SK-MEL-5 (cell line): ENCODE results near the gene GFY. TPM values are rescaled to one million over a fixed set of nuclear protein-coding genes. Genes with fewer than 3 reads are reported as not detected.
A peak's percentile ranks its signal among the peaks of the same experiment; 100 is the strongest.

Experiments
- DNase-seq: peaks from one replicate; pipeline ENCODE4 v3.0.0-alpha.2; 2016; ENCODE audit warnings: low read depth, low spot score
- in situ Hi-C: cut with HindIII; loops from 2 replicates; pipeline ENCODE4 v1.10.0; 2016; ENCODE audit warnings: low sequenced_read_pairs, high pct_unique_total_duplicates, low pct_unique_long_range_greater_than_20kb
- polyA plus RNA-seq, 2 experiments: library from polyadenylated mRNA; depleted of rRNA; stranded (reverse); fragments of >200 nt; gene quantifications; 2 replicates each; pipeline ENCODE4 v1.2.3, GENCODE V29; 2015
- total RNA-seq: library from RNA; depleted of rRNA; stranded (reverse); fragments of >200 nt; shearing (Covaris generic); gene quantifications from 2 replicates; pipeline ENCODE4 v1.2.3, GENCODE V29; 2014; rRNA removed

GFY gene, protein sequence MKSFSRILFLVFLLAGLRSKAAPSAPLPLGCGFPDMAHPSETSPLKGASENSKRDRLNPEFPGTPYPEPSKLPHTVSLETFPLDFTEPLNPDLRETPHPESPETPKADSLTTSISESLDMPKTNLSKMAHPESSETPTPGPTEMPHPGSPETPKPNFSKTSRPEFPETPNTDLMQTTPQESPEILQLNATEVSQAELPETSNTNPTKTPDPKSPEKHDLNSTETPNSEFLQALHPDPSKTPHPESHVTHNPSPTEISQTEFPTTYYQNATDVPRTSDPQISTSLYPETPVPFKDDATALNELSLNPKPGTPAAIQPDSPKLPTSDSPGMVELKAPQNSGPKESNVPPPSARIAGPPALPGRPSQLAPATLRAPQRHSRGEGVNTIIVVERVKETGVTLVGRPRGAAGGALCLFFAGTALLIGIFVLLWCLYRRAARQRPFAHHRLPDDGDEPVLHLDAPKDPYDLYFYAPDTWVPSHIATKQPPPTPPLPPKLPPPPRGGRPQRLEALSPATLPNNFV
- not detected in 2 replicates for total RNA-seq
- not detected in 2 replicates for polyA plus RNA-seq (2015; cell fraction: cytosol; rRNA removed)
- not detected in 2 replicates for polyA plus RNA-seq (2015; cell fraction: nucleus; rRNA removed)

DNA sequence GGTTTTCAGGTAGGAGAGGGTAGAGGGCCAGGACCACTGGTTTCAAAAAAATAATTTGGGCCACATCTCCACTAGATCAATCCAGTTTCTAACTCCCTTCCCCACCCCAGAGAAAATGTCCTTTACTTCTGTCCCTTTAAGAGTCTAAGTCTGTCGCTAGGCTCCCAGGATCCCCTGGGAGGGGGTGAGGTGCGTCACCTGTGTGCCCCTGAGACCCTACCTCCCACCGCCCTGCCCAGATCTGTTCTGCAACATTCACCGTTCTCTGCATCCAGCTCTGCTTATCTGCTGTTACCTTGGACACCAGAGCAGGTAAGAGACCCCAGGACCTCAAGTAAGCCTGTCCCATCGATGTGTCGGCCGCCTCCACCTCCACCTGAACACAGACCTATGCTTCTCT lies at the start of gene GFY:
Gene GFY, plus strand, starts transcription at position 211 of the 400 bp plus-strand sequence. CDS start 1,043 bp downstream, outside the sequence.
- no peak for DNase-seq
- in situ Hi-C loops, result no loop called here

DNA sequence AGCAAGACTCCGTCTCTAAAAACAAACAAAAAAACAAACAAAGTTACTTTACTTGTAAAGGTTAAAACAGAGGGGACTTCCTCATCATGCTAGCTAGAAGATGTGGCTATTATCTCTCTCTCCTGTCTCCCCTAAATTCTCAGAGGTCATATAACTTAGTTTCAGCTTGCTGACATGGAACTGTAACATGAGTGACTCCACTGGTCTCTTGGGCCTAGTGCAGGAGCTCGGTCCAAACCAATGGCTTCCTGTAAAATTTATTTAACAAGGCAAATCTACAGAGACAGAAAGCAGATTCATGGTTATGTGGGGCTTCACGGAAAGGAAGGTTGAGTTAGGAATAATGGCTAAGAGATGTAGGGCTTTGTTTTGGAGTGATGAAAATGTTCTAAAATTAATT lies 46.7 kb upstream of the GFY start:
- no peak for DNase-seq
- in situ Hi-C loops, result no loop called here

DNA sequence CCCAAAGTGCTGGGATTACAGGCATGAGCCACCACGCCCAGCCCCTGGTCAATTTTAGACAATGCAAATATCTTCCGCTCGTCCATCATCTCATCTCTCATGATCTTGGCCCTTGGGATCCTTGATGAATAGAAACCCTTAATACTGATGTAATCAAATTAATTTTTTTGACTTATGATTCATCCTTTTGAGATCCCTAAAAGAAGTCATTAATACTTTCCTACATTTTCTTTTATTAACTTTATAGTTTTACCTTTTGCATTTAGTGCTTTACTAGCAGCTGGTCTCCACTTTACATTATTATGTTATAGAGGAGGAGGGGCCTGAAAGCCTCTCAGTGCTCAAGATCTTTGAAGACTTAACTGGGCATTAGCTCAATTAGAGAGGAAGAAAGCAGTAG lies 44.8 kb upstream of the GFY start:
- DNase-seq, result no peak
- in situ Hi-C loops, result no loop called here

DNA sequence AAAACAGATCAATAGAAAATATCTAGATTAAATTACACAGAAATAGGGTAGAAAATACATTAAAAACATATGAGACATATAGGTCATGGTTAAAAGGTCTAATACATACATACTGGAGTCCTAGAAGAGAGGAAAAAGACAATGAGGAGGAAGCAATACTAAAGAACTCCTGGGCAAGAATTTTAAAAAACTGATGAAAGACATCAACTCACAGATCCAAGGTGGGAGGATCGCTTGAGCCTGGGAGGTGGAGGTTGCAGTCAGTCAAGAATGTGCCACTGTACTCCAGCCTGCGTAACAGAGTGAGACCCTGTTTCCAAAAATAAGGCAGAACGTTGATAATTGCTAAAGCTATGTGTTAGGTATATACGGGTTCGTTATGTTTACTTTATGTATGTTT lies 42.5 kb upstream of the GFY start:
- no peak for DNase-seq
- in situ Hi-C loops, result no loop called here

DNA sequence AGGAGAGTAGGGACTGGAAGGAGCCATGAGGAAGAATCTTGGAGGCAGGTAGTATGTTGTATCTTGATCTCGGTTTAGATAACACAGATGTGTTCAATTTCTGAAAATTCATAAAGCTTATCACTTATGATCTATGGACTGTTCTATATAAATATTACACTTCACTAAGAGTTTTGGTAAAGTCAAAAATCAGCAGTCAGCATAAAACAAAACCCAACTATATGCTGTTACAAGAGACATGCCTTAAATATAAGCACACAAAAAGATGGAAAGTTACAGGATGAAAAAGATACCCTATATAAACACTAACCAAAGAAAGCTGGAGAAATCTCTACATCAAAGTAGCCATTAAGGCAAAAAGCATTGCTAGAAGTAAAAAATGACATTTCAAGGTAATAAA lies 41.6 kb upstream of the GFY start:
- in situ Hi-C loops, result no loop called here
- no peak for DNase-seq

DNA sequence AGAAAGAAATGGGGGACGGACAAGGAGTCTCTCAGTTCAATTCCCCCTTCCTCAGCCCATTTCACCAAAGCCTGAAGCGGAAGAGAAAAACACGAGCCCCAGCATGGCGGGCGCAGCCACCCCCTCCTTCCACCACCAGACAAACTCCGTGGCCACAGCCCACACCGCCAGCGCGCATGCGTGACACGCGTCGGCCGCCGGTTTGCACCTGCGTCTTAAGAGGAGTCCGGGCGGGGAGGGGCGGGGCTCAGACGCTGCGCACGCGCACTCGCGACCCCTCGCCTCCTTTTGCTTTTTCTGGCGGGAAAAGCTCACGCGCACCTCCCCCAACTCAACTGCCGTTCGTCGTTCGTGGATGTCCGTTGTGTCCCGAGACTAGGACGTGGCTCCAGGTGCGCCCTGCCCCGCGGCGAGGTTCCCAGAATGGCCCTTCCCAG lies 37.2 kb upstream of the GFY start, which contains the start of gene KASH5:
Gene KASH5, plus strand, starts transcription at position 314 of the 437 bp plus-strand sequence. CDS start 2,635 bp downstream, outside the sequence.
- peak; percentile 93 for DNase-seq
- in situ Hi-C loops, result no loop called here

DNA sequence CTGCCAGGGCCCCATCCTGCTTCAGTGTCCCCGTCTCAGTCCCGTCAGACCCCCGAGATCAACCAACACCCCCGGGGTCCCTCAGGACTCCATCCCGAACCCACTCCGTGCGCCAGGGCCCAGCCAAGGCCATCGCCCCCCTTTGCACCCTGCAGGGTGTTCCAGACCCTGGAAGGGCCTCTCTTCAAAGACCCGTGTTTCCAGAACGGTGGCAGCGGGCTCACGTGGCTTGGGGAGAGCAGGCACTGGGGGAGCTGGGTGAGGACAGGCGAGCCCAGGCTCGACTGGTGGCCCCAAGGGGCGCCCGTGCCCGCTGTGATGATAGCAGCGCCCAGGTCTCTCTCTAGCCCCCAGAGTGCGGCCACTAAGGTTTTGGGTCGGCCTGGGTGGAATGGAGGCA lies 35.8 kb upstream of the GFY start:
- DNase-seq, result no peak
- in situ Hi-C loops, result no loop called here

DNA sequence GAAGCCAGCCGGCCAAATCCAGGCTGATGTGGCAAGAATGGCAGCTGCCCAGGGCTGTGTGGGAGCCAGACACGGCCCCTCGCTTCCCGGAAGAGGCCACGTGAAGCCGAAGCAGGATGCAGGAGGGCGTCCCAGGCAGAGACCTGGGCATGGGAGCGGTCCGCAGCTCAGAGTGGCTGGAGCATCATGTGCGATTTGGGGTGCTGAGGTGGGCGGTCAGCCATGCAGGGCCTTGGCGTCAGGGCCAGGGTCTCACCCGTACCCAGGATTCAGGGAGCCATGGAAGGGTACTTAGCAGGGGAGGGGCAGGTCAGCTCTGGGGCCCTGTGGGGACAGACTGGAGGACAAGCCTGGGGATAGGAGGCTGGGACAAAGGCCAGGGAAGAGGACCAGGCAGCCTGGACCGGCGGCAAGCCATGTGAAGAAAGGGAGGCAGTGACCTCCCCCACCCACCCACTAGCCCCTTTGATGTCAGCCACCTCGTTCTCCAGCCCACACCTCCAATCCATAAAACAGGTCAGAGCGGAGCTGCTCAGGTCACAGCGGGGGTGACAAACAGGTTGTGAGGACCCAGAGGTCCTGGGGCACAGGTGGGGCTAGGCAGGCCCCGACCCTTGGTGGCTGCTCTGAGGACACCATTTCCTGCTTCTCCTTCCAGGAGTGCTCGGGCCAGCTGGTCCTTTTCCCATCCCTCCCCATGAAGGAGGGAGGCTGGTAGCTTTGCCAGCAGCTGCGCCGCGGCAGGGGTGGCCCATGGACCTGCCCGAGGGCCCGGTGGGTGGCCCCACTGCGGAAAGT lies 34.9 kb upstream of the GFY start:
- in situ Hi-C loops, result no loop called here
- no peak for DNase-seq

DNA sequence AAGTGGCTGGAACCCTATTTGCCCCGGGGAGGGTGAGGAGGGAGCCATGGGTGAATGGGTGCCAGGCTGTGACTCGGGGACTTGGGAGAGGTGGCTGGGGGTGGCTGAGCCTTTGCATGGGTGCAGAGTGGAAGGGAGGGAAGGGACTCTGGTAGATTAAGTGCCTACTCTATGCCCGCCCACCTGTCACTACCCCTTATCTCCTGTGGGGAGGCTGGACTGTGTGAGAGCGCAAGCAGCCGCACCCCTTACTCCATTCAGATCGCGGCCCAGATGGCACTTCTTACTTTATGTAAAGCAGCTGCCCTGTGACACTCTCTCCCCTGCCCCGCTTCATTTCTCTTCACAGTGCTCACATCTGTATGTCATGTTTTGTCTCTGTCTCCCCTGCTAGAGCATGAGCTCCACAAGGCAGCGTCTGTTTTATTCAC lies 34.2 kb upstream of the GFY start:
- in situ Hi-C loops, result no loop called here
- DNase-seq, result no peak

DNA sequence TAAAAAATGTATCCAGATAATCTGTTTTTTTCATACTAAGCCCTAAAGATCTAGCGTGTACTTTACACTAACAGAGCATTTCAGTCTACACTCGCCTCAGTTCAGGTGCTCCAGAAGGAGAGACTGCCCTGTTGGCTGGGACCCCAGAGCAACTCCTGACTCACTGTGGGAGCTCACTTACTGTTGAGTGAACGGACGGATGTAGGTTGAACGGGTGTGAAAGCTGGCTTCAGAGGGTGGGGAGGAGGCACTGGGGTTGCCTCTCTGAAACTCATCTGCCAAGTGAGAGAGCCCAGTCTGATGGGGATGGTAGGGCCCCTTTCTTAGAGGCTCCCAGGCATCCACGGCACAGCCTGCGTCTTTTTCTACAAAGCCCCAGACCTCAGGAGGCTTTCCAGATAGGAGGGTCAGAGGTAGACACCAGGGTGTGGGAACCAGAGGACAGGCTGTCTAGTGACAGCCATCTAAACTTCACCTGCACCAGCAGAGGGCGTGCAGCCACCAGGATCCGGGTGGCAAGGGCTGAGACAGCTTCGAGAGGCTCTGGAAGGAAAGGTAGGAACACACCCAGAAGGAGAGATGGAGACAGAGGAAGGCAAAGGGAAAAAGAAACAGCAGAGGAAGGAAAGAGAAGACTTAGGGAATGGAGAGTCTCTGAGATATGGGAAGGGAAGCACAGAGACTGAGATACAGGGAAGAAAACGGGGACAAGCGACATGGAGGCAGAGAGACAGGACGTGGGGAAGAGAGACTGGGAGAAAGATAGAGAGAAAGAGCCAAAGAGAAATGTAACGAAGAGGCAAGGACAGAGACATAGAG lies 33.4 kb upstream of the GFY start:
- in situ Hi-C loops, result no loop called here
- peak; percentile 82 for DNase-seq

DNA sequence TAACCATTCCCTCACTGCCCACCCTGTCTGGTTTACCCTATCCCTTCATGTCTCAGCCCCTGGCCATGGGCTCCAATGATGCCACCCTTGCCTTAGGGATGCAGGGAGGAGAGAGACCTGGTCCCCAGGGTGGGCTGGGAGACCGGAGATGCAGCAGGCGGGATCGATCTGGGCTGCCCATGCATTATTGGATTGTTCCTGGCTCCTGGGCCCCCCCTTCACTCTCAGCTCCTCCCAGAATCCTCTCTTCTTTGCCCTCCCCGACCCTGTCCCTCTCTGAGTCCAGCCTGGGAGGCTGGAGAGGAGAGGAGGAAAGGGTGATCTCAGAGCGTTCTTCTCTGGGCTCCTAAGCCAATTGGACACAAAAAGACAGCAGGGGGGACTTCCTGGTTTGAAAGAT lies 31.3 kb upstream of the GFY start:
- in situ Hi-C loops, result no loop called here
- no peak for DNase-seq

DNA sequence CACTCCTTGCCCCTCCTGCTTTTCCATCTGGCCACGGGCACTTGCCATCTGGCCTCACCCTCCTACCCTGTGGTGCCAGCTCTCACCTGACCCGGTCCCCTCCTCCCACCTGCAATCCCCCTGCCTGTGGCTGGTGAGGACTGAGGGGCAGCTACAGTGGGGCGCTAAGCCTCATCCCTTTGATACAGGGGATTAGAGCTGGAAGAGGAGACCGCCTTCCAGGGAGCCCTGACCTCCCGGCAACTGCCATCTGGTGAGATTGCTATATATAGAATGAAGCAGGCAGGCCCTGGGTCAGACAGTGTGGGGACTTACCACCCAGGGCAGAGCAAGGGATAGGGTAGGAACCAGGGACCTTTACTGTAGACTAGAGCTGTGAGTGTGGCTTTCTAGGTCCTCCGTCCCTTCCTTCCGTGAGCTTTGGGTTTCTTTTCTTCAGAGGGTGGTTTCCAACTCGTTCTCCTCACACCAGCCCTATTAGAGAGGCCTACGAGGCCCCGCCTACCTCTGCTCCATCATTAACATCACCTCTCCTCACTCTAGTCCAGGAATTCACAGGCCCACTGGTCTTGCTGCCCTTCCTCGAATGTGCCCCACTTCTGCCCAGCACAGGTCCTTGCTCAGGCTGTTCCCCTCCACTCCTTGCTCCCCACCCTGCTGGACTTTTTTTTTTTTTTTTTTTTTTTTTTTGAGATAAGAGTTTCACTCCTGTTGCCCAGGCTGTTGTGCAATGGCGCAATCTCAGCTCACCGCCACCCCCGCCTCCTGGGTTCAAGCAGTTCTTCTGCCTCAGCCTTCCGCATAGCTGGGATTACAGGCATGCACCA lies 29.4 kb upstream of the GFY start:
- DNase-seq, result no peak
- in situ Hi-C loops, result no loop called here

DNA sequence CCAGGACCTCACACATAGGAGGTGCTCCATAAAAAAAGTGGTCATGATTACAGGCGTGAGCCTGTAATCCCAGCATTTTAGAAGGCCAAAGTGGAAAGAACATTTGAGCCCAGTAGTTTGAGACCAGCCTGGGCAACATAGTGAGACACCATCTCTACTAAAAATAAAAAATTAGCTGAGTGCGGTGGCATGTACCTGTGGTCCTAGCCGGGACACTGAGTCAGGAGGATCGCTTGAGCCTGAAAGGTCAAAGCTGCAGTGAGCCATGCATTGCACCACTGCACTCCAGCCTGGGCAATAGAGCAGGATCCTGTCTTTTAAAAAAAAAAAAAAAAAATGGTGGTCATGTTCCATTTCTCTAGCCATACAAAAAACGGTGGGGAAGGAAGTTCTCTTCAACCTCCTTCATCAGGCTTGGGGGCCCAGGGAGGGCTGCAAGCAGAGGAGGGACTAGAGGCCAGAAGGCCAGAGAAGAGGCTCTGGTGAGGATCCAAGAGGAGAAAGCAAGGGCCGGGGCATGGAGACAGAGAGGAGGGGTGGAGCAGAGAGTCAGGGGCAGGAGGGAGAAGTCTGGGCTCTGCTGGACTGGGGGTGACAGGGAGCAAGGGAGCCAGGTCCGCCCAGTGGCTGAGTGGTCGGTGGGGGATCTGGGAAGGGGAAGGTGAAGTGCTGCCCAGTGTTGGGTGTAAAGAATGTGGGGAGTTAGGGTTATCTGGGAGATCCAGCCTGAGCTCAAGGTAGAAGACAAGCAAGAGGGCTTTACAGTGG lies 28.3 kb upstream of the GFY start:
- in situ Hi-C loops, result no loop called here
- DNase-seq, result no peak

DNA sequence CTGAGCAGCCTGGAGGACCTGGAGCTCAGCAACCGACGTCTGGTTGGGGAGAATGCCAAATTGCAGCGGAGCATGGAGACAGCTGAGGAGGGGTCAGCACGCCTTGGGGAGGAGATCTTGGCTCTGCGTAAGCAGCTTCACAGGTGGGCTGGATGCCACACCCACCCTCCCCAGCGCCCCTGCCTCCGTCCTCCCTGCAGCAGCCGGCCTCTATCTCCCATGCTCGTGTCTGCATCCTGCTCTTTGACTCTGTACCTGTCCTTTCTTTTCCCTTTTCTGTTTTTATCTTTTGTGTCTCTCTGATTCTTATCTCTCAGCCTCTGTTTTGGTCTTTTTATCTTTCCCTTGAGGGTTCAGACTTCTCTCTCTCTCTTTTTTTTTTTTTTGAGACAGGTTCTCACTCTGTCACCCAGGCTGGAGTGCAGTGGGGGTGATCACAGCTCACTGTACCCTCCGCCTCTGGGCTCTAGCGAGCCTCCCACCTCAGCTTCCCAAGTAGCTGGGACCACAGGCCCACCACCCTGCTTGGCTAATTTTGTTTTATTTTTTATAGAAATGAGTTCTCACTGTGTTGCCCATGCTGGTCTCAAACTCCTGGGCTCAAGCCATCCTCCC lies 27.1 kb upstream of the GFY start:
- in situ Hi-C loops, result no loop called here
- no peak for DNase-seq

DNA sequence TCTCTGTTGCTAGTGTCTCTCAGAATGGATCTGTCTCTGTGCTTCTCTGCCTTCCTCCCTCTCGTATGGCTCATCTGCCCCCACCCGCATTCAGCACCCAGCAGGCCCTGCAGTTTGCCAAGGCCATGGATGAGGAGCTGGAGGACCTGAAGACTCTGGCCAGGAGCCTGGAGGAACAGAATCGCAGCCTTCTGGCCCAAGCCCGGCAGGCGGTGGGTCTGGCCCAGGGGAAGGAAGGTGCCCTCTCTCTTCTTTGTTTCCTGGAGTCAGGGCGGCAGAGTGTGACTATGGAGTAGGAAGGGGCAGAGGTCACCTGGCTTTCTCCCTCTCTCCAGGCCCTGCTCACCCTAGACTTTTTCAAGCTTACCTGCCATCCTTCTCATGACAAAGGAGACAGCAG lies 26.3 kb upstream of the GFY start:
- no peak for DNase-seq
- in situ Hi-C loops, result no loop called here

DNA sequence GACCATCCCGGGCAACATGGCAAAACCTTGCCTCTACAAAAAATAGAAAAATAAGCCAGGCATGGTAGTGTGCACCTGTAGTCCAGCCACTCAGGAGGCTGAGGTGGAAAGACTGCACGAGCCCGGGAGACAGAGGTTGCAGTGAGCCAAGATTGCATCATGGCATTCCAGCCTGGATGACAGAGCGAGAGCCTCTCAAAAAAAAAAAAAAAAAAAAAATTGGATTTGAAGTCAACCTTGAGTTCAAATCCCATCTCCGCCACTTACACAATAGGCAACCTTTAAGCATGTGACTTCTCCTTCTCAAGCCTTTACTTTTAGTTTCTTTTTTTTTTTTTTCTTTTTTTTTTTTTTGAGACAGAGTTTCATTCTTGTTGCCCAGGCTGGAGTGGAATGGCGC lies 25.2 kb upstream of the GFY start:
- in situ Hi-C loops, result no loop called here
- no peak for DNase-seq
